Stimulated activated CD8-positive, alpha-beta memory T cell treated with anti-CD3 and anti-CD28 coated beads, Interleukin-15, amount 100 ng/mL, for 4 hours (primary cell): Measurements from ENCODE around the gene ITM2C.

ENCODE experiments used
- DNase-seq, 2 donors: peaks; one replicate each; pipeline ENCODE4 v3.0.0-alpha.2; 2020; ENCODE audit warnings: low read depth in 2 of 2

The ITM2C gene

DNA sequence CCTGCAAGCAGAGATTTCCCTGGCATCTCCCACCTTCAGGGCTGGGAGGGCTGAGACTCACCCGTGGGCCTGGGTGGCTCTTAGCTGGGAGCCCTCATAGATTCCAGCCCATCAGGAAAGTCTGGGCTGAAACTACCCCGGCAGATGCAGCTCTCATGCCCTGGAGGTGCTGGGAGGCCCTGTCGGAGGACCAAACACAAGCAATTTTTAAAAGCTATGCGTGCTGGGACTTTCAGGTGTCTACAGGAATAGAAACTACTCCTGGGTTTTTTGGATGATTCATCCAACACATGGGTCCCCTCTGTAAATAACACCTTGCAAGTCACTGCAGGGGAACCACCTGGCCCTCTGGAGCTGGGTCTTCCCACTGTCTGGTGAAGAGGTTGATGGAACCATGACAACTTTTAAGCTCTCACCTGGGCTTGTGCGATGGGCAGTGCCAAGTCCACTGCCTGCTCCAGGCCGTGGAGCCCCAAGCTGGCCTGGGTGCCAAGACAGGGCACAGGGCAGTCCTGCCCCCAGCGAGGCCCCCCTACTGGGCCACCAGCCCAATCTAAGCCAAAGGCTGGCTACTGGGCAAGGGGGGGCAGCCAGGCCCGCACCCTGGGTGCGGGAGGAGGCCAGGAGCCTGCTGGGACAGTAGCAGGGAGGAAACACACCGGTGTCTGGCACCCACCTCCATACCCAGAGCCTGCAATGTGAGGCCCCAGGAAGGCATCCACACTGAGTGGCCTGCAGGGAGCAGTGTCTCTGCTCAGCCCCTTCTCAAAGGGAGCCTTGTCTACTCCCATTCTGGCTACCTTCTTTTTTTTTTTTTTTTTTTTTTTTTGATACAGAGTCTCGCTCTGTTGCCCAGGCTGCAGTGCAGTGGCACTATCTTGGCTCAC lies 61.4 kb downstream of the ITM2C start:
- DNase-seq, result no peak

DNA sequence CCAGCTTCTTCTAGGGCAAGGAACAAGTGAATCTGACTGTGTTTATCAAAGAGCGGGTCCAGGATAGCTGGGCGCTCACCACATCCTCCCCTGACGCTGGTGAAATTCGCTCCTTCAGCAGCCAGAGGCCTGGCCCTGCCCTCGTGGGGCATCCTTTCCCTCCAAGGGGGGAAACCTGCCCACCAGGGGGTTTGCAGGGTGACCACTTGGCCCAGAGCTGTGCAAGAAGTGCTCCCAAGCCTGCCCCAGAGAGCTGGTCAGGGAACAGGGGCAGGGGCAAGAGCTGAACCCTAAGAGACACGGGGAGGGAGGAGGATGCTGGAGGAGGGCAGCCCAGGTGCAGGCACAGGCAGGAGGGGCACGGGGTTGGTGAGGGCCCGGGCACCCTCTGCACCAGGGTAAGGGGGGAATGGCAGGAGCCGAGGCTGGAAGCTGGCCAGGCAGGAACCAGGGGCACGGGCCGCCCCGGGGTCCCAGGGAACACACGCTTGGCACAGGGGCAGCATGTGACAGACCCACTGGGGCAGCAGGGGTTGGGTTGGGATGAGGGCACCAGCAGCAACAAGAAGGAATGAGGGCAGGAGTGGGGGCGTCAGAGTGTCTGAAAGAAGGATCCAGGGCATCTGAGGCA lies 63.1 kb downstream of the ITM2C start:
- no peak for DNase-seq
